HG02870 (cell line): ENCODE results near the gene PRRT4.

Experiments
- ATAC-seq: cut with Tn5 transposase; IDR thresholded peaks from one replicate; pipeline ENCODE4 v1.9.1; 2021; ENCODE audit warnings: mild to moderate bottlenecking, moderate library complexity; ENCODE audit not compliant: unreplicated experiment

PRRT4 gene

DNA sequence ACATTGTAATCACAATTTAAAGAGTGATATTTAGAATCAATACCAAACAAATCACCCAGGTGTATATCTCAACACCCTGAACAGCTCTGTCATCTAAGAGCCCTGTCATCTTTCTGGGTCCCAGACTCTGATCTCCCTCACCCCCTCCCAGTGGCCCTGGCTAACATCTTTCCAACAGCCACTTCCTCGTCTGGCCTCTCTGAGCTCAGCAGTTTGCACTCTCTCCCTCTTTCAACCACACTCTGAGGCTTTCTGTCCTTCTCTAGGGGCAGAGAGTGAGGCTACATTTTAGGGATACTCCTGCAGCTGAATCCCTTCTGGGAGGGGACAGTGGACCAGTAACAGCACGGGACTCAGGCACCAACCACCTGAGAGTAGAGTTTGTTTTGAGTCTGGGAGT lies 17.1 kb upstream of the PRRT4 start:
- no peak for ATAC-seq

- no peak for ATAC-seq
These were observed 14.6 kb upstream of the PRRT4 start for GRCh38 chr7:128376077-128376476.

GRCh38 chr7:128374041-128374440 lies 12.6 kb upstream of the PRRT4 start:
- no peak for ATAC-seq

DNA sequence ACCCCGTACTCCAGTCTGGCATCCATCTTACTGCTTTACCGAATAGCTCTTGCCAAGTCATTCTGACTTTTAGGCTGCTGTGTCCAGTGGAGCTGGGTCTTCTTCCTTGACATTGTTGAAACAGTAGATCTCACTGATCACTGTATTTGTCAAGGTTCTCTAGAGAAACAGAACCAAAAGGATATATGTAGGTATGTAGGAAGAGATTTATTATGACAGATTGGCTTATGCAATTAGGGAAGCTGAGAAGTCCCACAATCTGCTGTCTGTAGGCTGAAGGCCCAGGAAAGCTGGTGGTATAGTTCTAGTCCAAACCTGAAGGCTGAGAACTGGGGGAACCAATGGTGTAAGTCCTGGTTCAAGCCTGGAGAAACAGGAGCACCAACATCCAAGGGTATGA lies 12.1 kb upstream of the PRRT4 start:
- ATAC-seq = no peak

GRCh38 chr7:128370491-128370890 lies 9.0 kb upstream of the PRRT4 start:
- ATAC-seq = no peak

DNA sequence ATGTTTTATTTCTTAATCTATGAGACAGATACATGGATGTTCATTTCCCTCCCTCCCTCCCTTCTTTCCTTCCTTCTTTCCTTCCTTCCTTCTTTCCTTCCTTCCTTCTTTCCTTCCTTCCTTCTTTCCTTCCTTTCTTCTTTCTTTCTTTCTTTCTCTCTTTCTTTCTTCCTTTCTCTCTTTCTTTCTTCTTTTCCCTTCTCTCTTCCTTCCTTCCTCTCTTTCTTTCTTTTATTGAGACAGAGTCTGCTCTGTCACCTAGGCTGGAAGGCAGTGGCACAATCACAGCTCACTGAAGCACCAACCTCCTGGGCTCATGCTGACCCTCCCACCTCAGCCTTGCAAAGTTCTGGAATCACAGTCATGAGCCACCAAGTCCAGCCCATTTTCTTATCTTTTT lies 5.5 kb upstream of the PRRT4 start:
- no peak for ATAC-seq

GRCh38 chr7:128366300-128366699 lies 4.8 kb upstream of the PRRT4 start:
- no peak for ATAC-seq

DNA sequence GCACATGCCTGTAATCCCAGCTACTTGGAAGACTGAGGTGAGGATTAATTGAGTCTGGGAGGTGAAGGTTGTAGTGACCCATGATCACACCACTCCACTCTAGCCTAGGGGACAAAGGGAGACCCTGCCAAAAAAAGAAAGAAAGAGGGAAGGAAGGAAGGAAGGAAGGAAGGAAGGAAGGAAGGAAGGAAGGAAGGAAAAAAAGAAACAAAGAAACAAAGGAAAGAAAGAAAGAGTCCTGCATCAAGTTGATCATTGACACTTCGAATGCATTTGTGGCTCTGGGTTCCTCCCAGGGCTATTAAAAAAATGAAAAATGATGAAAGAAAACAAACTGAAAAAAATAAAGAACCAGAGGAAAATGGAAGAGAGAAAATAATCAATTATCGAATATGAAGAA lies 3.9 kb upstream of the PRRT4 start:
- no peak for ATAC-seq

DNA sequence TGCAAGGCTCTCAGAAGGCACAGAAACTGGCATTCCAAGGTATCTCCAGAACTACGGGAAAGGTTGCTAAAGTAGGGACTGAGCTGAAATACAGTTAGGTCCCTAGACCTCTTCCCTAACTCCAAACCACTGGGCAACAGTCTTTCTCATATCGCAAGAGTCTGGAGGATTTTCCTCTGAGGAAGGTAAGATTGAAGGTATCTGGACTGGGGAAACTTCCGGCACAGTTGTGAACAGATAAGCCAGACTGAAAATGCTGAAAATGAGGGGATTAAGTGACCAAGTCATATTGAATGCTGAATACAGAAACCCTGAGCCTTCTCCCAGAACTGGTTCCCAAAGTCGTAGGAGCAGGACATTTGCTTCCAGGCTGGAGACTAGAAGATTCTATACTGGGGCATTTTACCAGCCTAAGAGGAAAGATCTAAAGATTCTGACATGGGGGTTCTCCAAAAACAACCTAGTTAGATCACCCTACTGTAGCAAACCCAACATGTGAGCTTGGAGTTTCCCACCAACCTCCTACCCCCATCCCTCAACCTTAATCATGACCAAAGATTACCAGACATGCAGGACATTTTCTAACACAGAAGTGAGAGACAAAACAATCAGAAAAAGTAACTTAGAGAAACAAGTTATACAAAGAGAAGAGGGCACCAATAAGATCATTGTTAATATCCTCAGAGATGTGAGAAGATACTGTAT lies 2.8 kb upstream of the PRRT4 start:
- ATAC-seq = no peak

GRCh38 chr7:128363261-128363721 lies 1.8 kb upstream of the PRRT4 start:
- ATAC-seq = no peak

DNA sequence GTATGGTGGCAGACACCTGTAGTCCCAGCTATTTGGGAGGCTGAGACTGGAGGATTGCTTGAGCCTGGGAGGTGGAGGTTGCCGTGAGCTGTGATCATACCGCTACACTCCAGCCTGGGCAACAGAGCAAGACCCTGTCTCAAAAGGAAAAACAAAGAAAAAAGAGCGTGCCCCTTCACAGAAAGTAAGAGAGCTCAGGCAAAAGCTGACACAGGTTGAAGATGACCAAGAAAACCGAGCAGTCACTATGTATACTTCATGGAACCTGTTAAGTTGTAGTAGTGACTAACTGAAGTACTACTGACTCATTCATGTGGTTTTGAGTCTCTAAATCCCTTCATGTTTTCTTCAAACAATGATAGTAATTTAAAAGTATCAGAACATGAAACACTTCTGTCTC lies 1.2 kb upstream of the PRRT4 start:
- no peak for ATAC-seq

DNA sequence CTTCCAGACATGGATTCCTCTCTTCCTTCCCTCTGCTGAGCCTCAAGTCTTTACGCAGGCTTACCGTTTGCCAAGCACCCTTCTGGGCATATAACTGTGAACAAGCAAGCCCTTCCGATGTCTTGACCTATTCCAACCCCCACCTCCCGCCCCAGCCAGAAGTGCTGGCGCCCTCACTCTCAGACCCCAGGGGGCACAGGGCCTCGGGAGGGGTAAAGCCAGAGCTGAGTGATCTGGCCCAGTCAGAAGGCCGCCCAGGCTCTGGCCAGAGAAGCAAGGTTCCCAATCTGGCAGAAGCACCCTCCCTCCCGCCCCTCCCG lies 1.2 kb downstream of the PRRT4 start:
- ATAC-seq = no peak

GRCh38 chr7:128359939-128360338 lies 1.6 kb downstream of the PRRT4 start:
- ATAC-seq = no peak

GRCh38 chr7:128359336-128359735 lies 2.2 kb downstream of the PRRT4 start:
- ATAC-seq = no peak

- ATAC-seq = no peak
These were observed 3.3 kb downstream of the PRRT4 start for GRCh38 chr7:128358233-128358632.

GRCh38 chr7:128357217-128357613 lies 4.3 kb downstream of the PRRT4 start:
- no peak for ATAC-seq

DNA sequence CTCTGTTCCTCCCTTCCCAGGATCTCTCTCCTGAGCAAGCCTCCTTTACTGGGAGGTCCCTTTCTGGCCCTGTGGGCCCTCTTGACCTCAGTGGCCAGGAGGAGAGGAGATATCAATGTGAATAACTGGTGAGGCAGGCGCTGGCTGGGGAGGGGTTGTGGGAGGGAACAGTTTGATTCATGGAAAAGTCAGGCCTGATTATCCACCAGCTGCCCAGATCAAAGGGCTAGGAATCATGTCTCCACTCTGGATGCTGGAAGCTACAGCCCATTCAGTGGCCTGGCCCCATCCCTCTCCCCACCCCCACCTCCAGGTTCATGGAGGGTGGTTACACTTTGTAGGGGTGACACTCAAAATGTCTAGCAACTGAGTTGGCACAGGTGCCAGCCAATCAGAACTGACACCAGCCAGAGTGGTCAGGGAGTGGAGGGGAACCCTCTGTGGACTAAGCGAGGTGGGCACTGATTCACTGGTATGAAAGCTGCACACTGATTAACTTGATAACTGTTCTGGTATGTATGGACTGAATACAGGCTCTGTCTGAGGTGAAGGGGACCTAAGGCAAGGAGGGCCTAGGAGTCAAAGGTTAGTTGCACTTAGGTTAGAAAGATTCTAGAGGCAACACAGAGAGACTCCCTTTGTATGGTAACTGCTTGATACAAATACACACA lies 4.8 kb downstream of the PRRT4 start:
- ATAC-seq = no peak

GRCh38 chr7:128353610-128354009 lies 7.9 kb downstream of the PRRT4 start:
- ATAC-seq = no peak

- no peak for ATAC-seq
These were observed 8.3 kb downstream of the PRRT4 start for GRCh38 chr7:128353189-128353588.

GRCh38 chr7:128352636-128353035 lies 8.9 kb downstream of the PRRT4 start:
- ATAC-seq = no peak

DNA sequence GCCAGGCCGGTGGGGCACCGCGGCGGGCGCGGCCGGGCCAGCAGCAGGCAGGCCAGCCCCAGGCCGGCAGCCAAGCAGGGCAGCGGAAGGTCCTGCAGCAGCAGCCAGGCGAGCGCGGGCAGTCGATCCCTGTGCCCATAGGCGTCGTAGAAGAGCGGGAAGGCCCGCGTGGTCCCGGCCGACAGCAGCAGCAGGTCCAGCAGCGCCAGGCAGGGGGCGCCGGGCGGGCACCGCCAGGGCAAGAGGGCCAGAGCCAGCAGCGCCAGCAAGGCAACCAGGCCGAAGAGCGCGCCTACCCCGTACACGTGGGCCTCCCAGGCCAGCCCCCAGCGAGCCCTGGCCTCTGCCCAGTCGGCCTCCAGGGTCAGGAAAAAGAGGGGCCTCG lies 9.3 kb downstream of the PRRT4 start:
- ATAC-seq = no peak

GRCh38 chr7:128351296-128352152 lies 10.0 kb downstream of the PRRT4 start:
- ATAC-seq = no peak
